T-helper 2 cell (primary cell): Measurements from ENCODE around the gene CHD1L.
"Not testable (repeated sequence)": the region's sequence is repeated elsewhere in the genome, so short reads cannot be mapped to it uniquely, and the experiment has no call there.

ENCODE experiments used
- DNase-seq, 5 experiments: peaks; one replicate each; pipeline versions ENCODE4 v3.0.0 to v3.0.0-alpha.2; 2012 to 2022
- total RNA-seq, 2 donors: gene quantifications; one replicate each; lab custom pipeline; 2026; lab: John Stamatoyannopoulos, UW

Gene CHD1L
- total RNA-seq = 1.9 to 2.2 reads per million in 2 donors

DNA sequence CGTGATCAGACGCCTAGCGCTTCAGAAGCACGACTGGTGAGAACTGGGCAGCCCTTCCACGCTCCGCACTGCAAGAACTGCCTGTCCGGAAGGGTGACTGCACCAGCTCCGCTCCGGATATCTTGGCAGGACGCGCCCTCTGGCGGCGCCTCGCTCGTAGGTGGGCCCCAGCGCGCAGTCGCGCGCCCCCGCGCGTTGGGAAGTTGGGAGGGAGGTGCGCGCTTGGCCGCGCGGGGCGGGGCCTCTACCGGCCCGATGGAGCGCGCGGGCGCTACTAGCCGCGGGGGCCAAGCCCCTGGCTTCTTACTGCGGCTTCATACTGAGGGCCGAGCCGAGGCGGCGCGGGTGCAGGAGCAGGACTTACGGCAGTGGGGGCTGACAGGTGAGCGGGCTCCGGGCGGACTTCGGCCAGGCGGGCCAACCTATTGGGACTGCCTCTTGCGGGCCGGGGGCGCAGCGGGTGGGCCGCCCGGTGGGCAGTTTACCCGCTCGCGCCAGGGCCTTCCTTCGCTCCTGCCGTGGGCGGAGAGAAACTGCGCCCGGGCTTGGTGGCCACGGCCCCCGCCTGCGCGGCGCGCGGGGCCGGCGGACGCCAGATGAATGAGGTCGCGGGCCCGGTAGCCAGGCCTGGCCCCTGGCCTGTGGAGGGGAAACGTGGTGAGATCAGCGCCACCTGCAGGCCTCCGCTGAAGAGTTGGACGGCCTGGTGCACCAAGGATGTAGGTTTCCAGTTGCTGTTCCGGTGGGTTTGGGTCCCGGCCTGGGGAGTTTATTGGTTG, at the start of gene CHD1L:
CHD1L (plus strand) TSS at position 236 of the 779 bp plus-strand sequence; CDS start at position 256, 20 bp downstream.
- peak; percentile 79 to 96 (median 87) for DNase-seq

DNA sequence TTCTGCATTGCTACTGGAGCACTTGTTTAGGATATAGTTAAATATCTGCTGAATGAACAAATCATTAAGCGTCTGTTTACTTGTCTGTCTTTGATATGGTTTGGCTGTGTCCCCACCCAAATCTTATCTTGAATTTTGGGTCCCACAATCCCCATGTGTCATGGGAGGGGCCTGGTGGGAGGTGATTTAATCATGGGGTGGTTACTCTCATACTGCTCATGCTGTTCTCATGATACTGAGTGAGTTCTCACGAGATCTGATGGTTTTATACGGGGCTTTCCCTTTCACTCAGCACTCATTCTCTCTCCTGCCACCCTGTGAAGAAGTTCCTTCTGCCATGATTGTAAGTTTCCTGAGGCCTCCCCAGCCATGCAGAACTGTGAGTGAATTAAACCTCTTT, 45.2 kb upstream of the CHD1L start:
- not testable (repeated sequence) for DNase-seq

DNA sequence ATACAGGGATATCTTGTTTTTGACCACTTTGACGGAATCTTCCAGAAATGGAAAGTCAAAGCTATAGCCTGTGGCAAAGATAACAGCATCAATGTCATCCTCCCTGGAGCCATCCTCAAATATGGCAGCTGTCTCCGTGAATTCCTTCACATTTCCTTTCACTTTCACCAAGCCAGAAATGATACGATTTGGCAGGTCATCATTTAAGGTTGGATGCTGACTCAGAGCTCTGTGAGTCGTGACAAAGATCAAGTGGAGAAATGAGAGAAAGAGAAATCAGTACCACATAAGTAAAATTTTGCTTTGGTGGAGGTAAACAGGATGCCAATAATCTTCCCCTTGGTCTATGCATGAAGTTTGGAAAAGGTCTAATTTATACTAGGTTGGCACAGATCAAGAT, 41.2 kb upstream of the CHD1L start:
- DNase-seq = no peak

DNA sequence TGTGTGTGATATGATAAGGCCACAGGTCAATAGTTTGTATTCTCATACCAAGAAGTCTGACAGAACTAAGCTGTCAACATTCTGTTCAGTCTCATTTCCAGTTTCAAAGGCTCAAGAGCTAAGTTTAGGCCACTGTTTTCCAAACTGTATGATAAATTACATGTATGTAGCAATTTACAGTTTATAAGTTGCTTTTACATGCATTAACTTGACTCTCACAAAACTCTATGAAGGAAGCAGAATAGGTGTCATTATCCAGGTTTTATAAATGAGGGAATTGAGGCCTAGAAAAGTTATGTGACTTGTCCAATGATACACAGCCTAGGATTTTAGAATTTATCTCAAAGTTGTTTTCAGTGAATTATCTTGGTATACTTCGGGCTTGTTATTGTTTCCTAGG, 40.7 kb upstream of the CHD1L start:
- DNase-seq = no peak

GRCh38 chr1:147202576-147202975, 39.9 kb upstream of the CHD1L start:
- DNase-seq = no peak

GRCh38 chr1:147204080-147204479, 38.4 kb upstream of the CHD1L start:
- no peak for DNase-seq

- no peak for DNase-seq
Observed at GRCh38 chr1:147207192-147207591, 35.3 kb upstream of the CHD1L start.

GRCh38 chr1:147208619-147209018, 33.9 kb upstream of the CHD1L start:
- DNase-seq = no peak

- DNase-seq = no peak
Observed at GRCh38 chr1:147209825-147210821, 32.4 kb upstream of the CHD1L start.

DNA sequence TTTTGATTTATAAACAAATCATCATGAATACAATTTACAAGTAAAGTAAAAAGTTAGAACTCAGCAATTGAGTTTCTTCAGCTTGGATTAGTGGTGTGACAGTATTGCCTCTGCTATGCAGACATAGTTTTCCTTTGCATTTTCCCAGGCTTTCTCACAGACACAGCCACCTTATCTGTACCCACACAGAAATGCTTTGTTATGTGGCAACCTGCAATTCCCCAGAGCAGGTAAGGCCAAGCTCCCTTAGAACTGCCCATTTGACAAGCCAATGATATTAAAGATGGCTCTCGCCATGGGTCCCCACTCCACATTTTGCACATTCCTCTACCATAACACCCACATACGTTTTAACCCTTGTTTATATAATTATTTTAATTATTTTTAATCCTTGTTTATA, 31.5 kb upstream of the CHD1L start:
- no peak for DNase-seq

GRCh38 chr1:147211577-147211976, 30.9 kb upstream of the CHD1L start:
- DNase-seq = no peak

DNA sequence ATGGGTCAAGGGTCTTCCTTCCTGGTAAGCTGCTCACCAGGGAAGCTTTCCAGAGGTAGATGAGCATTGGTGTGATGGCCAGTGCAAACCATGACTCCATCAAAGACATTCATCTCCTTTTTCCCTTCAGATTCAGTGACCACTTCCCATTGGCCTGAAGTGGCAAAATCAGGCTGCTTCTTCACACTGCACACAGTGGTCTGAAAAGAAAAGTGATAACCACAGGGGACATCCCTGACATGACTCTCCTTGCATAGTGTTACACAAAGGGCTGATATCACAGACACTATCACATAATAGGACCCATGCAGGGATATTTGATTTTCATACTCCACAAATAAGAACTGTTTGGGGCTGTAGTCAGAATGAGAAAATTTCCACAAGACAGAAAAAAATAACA, 29.2 kb upstream of the CHD1L start:
- DNase-seq = no peak

DNA sequence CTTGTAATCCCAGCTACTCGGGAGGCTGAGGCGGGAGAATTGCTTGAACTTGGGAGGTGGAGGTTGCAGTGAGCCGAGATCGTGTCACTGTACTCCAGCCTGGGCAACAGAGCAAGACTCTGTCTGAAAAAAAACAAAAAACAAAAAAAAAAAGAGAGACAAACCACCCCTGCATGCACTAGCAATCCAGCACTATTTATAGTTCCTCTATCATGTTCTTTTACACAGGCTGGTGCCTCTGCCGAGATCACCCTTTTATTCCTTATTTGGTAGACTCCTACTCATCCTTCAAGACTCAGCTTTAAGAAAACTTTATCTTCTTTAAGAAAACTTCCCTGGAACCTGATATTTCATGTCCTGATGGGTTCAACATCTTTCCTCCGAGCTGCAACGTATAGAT, 28.2 kb upstream of the CHD1L start:
- no peak for DNase-seq

GRCh38 chr1:147214842-147215539, 27.5 kb upstream of the CHD1L start:
- DNase-seq = no peak

GRCh38 chr1:147215540-147215916, 27.0 kb upstream of the CHD1L start:
- DNase-seq = no peak

GRCh38 chr1:147216124-147216523, 26.4 kb upstream of the CHD1L start:
- DNase-seq = no peak

GRCh38 chr1:147217141-147217540, 25.3 kb upstream of the CHD1L start:
- DNase-seq = no peak

DNA sequence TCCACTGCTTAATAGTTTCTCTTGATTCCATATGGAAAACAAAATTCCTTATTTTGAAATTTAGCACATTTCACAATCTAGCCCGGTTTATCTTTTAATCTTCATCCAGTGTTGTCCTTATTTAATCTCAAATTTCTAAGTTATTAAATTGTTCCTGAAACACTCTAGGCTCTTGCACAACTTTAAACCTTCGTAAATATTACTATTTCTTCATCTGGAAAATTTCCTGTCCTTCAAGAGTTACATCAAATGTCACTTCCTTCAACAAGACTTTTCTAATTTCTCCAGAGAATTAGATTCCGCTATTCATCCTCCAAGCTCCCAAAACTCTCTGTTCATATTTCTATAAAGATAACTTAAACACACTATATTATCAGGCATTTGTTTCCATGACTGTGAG, 23.9 kb upstream of the CHD1L start:
- DNase-seq = no peak

DNA sequence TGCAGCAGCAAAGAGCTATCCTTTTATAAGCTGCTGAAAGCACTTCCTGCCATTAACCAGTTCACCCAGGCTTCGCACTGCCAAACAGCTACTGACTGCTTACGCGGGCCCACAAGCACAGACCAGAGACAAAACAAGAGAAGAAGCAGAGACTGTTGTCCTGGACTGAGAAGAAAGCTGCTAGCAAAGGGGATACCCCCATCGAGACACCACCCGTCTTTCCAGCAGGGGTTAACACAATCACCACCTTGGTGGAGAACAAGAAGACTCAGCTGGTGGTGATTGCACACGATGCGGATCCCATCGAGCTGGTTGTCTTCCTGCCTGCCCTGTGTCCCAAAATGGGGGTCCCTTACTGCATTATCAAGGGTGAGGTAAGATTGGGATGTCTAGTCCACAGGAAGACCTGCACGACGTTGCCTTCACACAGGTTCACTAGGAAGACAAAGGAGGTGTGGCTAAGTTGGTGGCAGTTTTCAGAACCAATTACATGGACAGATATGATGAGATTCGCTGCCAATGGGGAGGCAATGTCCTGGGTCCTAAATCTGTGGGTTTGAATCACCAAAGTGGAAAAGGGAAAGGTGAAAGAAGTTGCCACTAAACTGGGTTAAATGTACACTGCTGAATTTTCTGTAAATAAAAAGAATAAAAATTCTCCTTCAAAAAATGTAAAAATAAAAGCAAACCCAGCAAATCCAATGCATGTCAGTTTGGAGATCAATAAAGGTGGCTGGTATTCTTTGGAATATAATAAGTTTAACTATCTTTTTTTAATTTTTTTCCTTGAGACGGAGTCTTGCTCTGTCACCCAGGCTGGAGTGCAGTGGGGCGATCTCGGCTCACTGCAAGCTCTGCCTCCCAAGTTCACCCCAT, 18.5 kb upstream of the CHD1L start:
- no peak for DNase-seq

DNA sequence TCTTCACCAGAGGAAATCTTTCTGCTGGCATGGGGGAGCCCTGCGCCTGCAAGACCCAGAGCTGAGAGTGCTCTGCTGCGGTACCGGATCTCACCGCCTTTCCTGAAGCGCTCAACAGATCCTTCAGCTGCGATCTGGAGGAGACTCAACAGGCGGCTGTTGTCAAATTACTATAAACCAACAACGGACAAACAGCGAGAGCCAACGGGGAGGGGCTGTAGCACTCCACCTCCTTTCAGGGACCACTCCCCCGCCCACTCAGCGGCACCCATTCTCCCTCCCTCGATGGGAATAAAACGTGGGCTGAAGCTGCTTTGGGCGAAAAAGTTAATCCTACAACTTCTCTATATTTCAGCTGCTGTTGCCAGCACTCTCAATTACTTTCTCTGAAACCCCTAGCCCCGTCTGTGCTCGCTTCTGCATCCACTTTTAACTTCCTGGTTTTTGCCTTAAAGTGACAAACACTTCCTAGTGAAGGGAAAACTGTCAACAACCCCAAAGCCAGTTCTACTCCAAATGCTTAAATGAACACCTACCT, 17.2 kb upstream of the CHD1L start, which contains the start of gene FMO5:
FMO5 (minus strand) TSS at position 147 of the 538 bp plus-strand sequence. CDS start 310 bp downstream, outside the sequence.
- peak; percentile 14 to 80 (median 27) for DNase-seq

DNA sequence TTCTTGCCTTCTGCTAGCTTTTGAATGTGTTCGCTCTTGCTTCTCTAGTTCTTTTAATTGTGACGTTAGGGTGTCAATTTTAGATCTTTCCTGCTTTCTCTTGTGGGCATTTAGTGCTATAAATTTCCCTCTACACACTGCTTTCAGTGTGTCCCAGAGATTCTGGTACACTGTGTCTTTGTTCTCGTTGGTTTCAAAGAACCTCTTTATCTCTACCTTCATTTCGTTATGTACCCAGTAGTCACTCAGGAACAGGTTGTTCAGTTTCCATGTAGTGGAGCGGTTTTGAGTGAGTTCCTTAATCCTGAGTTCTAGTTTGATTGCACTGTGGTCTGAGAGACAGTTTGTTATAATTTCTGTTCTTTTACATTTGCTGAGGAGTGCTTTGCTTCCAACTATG, 11.5 kb upstream of the CHD1L start:
- DNase-seq = not testable (repeated sequence)
